Upper lobe of left lung (tissue), 4 donors: ENCODE data around the gene XRRA1.
"Not testable (repeated sequence)": the region's sequence is repeated elsewhere in the genome, so short reads cannot be mapped to it uniquely, and the experiment has no call there.

Source experiments
- CTCF ChIP-seq, 6 experiments: fragments of 450-650 bp in 4 of 6; fragments of 200-600 bp in 2 of 6; sonication (generic) in 2 of 6; IDR thresholded peaks; one replicate each; pipeline ENCODE4 v1.5.1; 2016 to 2019; ENCODE audit warnings: antibody characterized with exemption in 6 of 6
- EP300 ChIP-seq, 4 donors: sonication (generic); formaldehyde crosslinking; IDR thresholded peaks; one replicate each; pipeline ENCODE4 v1.5.1; 2017; ENCODE audit warnings: antibody characterized with exemption in 4 of 4, control low read depth in 2 of 4
- POLR2A ChIP-seq, 4 donors: fragments of 450-650 bp; IDR thresholded peaks; one replicate each; pipeline ENCODE4 v1.5.1; 2016 to 2017; ENCODE audit warnings: antibody characterized with exemption in 4 of 4, mild to moderate bottlenecking in 2 of 4
- POLR2AphosphoS5 ChIP-seq, 2 donors: sonication (generic); formaldehyde crosslinking; IDR thresholded peaks; one replicate each; pipeline ENCODE4 v1.5.1; 2017; ENCODE audit warnings: antibody characterized with exemption in 2 of 2

- TF ChIP-seq POLR2AphosphoS5, CTCF, POLR2A, EP300 (IDR thresholded peaks at IDR 0.05): not testable (repeated sequence)
Measured at GRCh38 chr11:74893015-74893414, 55.9 kb downstream of the XRRA1 start.
